HL-60 (cell line): ENCODE measurements around the gene TSPAN33.

Experiments
- GABPA ChIP-seq: IDR thresholded peaks from 2 replicates; pipeline ENCODE4 v1.6.1; 2012; ENCODE audit warnings: low read depth
- POLR2AphosphoS5 ChIP-seq: IDR thresholded peaks from 2 replicates; pipeline ENCODE4 v1.6.1; 2012; ENCODE audit warnings: low read depth
- REST ChIP-seq: IDR thresholded peaks from 2 replicates; pipeline ENCODE4 v1.6.1; 2012; ENCODE audit warnings: low read depth; ENCODE audit not compliant: insufficient replicate concordance
- TF ChIP-seq, protein P1 (sequence below): IDR thresholded peaks from one replicate; pipeline ENCODE4 v1.5.1; 2011; ENCODE audit warnings: low read length, control low read depth, inconsistent platforms; ENCODE audit not compliant: insufficient read depth

- TF ChIP-seq, protein P1, sequence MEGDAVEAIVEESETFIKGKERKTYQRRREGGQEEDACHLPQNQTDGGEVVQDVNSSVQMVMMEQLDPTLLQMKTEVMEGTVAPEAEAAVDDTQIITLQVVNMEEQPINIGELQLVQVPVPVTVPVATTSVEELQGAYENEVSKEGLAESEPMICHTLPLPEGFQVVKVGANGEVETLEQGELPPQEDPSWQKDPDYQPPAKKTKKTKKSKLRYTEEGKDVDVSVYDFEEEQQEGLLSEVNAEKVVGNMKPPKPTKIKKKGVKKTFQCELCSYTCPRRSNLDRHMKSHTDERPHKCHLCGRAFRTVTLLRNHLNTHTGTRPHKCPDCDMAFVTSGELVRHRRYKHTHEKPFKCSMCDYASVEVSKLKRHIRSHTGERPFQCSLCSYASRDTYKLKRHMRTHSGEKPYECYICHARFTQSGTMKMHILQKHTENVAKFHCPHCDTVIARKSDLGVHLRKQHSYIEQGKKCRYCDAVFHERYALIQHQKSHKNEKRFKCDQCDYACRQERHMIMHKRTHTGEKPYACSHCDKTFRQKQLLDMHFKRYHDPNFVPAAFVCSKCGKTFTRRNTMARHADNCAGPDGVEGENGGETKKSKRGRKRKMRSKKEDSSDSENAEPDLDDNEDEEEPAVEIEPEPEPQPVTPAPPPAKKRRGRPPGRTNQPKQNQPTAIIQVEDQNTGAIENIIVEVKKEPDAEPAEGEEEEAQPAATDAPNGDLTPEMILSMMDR = no peak
- TF ChIP-seq GABPA = no peak
- TF ChIP-seq POLR2AphosphoS5 = no peak
- TF ChIP-seq REST = no peak
These were observed 10.0 kb upstream of the TSPAN33 start for GRCh38 chr7:129134356-129134987.
